ENCODE measurements around the gene MID2. TPM values are rescaled to one million over a fixed set of nuclear protein-coding genes. Genes with fewer than 3 reads are reported as not detected.
A peak's percentile ranks its signal among the peaks of the same experiment; 100 is the strongest.

The MID2 gene
- polyA plus RNA-seq, 1 experiment, result 1.6 TPM

- Histone ChIP-seq H3K9me3 (ENCODE audit: control insufficient read depth, insufficient read depth, low read length) (peaks cover 7% of the 10 kb centered on the region), H3K4me3 (ENCODE audit: low read depth, low read length) (no peak overlapping the region), H3K27ac (ENCODE audit: low read depth, low read length) (no peak overlapping the region), H3K27me3 (ENCODE audit: control insufficient read depth, insufficient read depth, low read length) (no peaks in the 10 kb centered on the region)
- CTCF ChIA-PET, result no interaction called here
- DNase-seq (ENCODE audit: low read depth, low spot score), result no peak
- no peak for TF ChIP-seq CTCF (IDR thresholded peaks at IDR 0.05; ENCODE audit: low read depth, low read length)
- POLR2A ChIA-PET, result no interaction called here
Measured at GRCh38 chrX:107823042-107823441, 2.6 kb upstream of the MID2 start.

- ChIA-PET POLR2A (no interaction called here), CTCF (no interaction called here)
- no peak overlapping the region for H3K27ac ChIP-seq (ENCODE audit: low read depth, low read length)
- peaks cover 7% of the 10 kb centered on the region for H3K9me3 ChIP-seq (ENCODE audit: control insufficient read depth, insufficient read depth, low read length)
- H3K27me3 ChIP-seq (ENCODE audit: control insufficient read depth, insufficient read depth, low read length), result no peaks in the 10 kb centered on the region
- TF ChIP-seq CTCF (IDR thresholded peaks at IDR 0.05; ENCODE audit: low read depth, low read length), result no peak
- H3K4me3 ChIP-seq (ENCODE audit: low read depth, low read length), result no peak overlapping the region
- peak; percentile 29 for DNase-seq (ENCODE audit: low read depth, low spot score)
Measured at GRCh38 chrX:107823456-107823855, 2.2 kb upstream of the MID2 start.

GRCh38 chrX:107826238-107827029 lies 768 bp downstream of the MID2 start:
- peak overlapping the region; percentile 45 for H3K4me3 ChIP-seq (ENCODE audit: low read depth, low read length)
- H3K27me3 ChIP-seq (ENCODE audit: control insufficient read depth, insufficient read depth, low read length), result no peaks in the 10 kb centered on the region
- H3K9me3 ChIP-seq (ENCODE audit: control insufficient read depth, insufficient read depth, low read length), result no peaks in the 10 kb centered on the region
- H3K27ac ChIP-seq (ENCODE audit: low read depth, low read length), result no peak overlapping the region
- TF ChIP-seq CTCF (IDR thresholded peaks at IDR 0.05; ENCODE audit: low read depth, low read length), result no peak
- ChIA-PET POLR2A (interaction anchor here (0.8 kb wide), 1 partner anchor 265 kb away, joined by 3 read pairs; the partner anchor contains the start of genes ATG4A and PSMD10), CTCF (interaction anchor here (0.9 kb wide), 1 partner anchor 167 kb away, joined by 3 read pairs; no protein-coding TSS in a partner anchor)
- no peak for DNase-seq (ENCODE audit: low read depth, low spot score)

GRCh38 chrX:107827030-107827831 lies 1.6 kb downstream of the MID2 start:
- ChIA-PET CTCF (no interaction called here), POLR2A (no interaction called here)
- Histone ChIP-seq H3K27me3 (ENCODE audit: control insufficient read depth, insufficient read depth, low read length) (no peaks in the 10 kb centered on the region), H3K4me3 (ENCODE audit: low read depth, low read length) (peak overlapping the region; percentile 45), H3K9me3 (ENCODE audit: control insufficient read depth, insufficient read depth, low read length) (no peaks in the 10 kb centered on the region), H3K27ac (ENCODE audit: low read depth, low read length) (no peak overlapping the region)
- TF ChIP-seq CTCF (IDR thresholded peaks at IDR 0.05; ENCODE audit: low read depth, low read length), result no peak
- DNase-seq (ENCODE audit: low read depth, low spot score), result no peak

- ChIA-PET POLR2A (no interaction called here), CTCF (no interaction called here)
- no peak overlapping the region for H3K4me3 ChIP-seq (ENCODE audit: low read depth, low read length)
- H3K9me3 ChIP-seq (ENCODE audit: control insufficient read depth, insufficient read depth, low read length), result no peaks in the 10 kb centered on the region
- TF ChIP-seq CTCF (IDR thresholded peaks at IDR 0.05; ENCODE audit: low read depth, low read length), result no peak
- DNase-seq (ENCODE audit: low read depth, low spot score), result no peak
- no peak overlapping the region for H3K27ac ChIP-seq (ENCODE audit: low read depth, low read length)
- H3K27me3 ChIP-seq (ENCODE audit: control insufficient read depth, insufficient read depth, low read length), result no peaks in the 10 kb centered on the region
Measured at GRCh38 chrX:107827852-107828251, 2.2 kb downstream of the MID2 start.

Measured in AG04450 (cell line).